Liver (tissue), 9 donors: Measurements from ENCODE around the gene PCDHGA7. TPM values are rescaled to one million over a fixed set of nuclear protein-coding genes. Genes with fewer than 3 reads are reported as not detected.

ENCODE experiments used
- DNase-seq: peaks from one replicate; pipeline ENCODE4 v3.0.0-alpha.2; 2017; ENCODE audit warnings: low spot score
- H3K27ac ChIP-seq, 2 donors: one replicate each; pipeline ENCODE4 v1.7.0; 2013; ENCODE audit warnings: inconsistent platforms in 2 of 2, low read length in 2 of 2, control low read depth in 1 of 2, low read depth in 1 of 2, mild to moderate bottlenecking in 1 of 2
- H3K27me3 ChIP-seq, 4 donors: one replicate each; pipeline versions ENCODE4 v1.6.1 to v1.7.0; 2013; ENCODE audit warnings: low read length in 3 of 4, inconsistent platforms in 1 of 4, mild to moderate bottlenecking in 1 of 4, moderate library complexity in 1 of 4; ENCODE audit not compliant: control insufficient read depth in 4 of 4, insufficient read depth in 4 of 4
- H3K36me3 ChIP-seq, 4 donors: one replicate each; pipeline versions ENCODE4 v1.6.1 to v1.7.0; 2013; ENCODE audit warnings: low read length in 3 of 4, mild to moderate bottlenecking in 3 of 4, low read depth in 1 of 4, moderate library complexity in 1 of 4; ENCODE audit not compliant: control insufficient read depth in 4 of 4, insufficient read depth in 3 of 4
- H3K4me1 ChIP-seq, 4 donors: one replicate each; pipeline versions ENCODE4 v1.6.1 to v1.7.0; 2013; ENCODE audit warnings: low read length in 3 of 4, mild to moderate bottlenecking in 3 of 4, moderate library complexity in 1 of 4; ENCODE audit not compliant: control insufficient read depth in 4 of 4, insufficient read depth in 4 of 4
- H3K4me3 ChIP-seq, 3 donors: one replicate each; pipeline versions ENCODE4 v1.6.1 to v1.7.0; 2013; ENCODE audit warnings: low read length in 3 of 3, control low read depth in 1 of 3, low read depth in 1 of 3, mild to moderate bottlenecking in 1 of 3
- H3K9ac ChIP-seq, 2 donors: one replicate each; pipeline ENCODE4 v1.7.0; 2013; ENCODE audit warnings: low read length in 2 of 2, mild to moderate bottlenecking in 2 of 2, moderate library complexity in 2 of 2, control low read depth in 1 of 2, low read depth in 1 of 2
- H3K9me3 ChIP-seq, 4 donors: one replicate each; pipeline versions ENCODE4 v1.6.1 to v1.7.0; 2013; ENCODE audit warnings: low read length in 3 of 4; ENCODE audit not compliant: control insufficient read depth in 4 of 4
- ATF3 ChIP-seq: IDR thresholded peaks from 2 replicates; pipeline ENCODE4 v1.6.1; 2016; ENCODE audit warnings: antibody characterized with exemption
- CTCF ChIP-seq: fragments of 150-350 bp; IDR thresholded peaks from 2 replicates; pipeline ENCODE4 v1.5.1; 2017; ENCODE audit warnings: improper control_type of control experiment, low read depth, low read length; ENCODE audit not compliant: missing input control
- EGR1 ChIP-seq, 2 donors: IDR thresholded peaks; 2 replicates each; pipeline ENCODE4 v1.6.1; 2016 to 2018; ENCODE audit warnings: antibody characterized with exemption in 2 of 2, low read depth in 2 of 2
- FOXA1 ChIP-seq: IDR thresholded peaks from 2 replicates; pipeline ENCODE4 v1.6.1; 2016; ENCODE audit warnings: antibody characterized with exemption
- FOXA2 ChIP-seq: IDR thresholded peaks from 2 replicates; pipeline ENCODE4 v1.6.1; 2016; ENCODE audit warnings: antibody characterized with exemption
- GABPA ChIP-seq, 2 donors: IDR thresholded peaks in 1 of 2; conservative IDR thresholded peaks in 1 of 2; 2 replicates each; pipeline ENCODE4 v1.6.1; 2016; ENCODE audit warnings: antibody characterized with exemption in 2 of 2, mild to moderate bottlenecking in 1 of 2, moderate library complexity in 1 of 2
- HNF4A ChIP-seq, 2 donors: conservative IDR thresholded peaks; 2 replicates each; pipeline ENCODE4 v1.6.1; 2016; ENCODE audit warnings: antibody characterized with exemption in 2 of 2, mild to moderate bottlenecking in 2 of 2
- HNF4G ChIP-seq: IDR thresholded peaks from 2 replicates; pipeline ENCODE4 v1.6.1; 2016; ENCODE audit warnings: antibody characterized with exemption
- MAX ChIP-seq: IDR thresholded peaks from 2 replicates; pipeline ENCODE4 v1.6.1; 2016; ENCODE audit warnings: antibody characterized with exemption
- NR2F2 ChIP-seq: IDR thresholded peaks from 2 replicates; pipeline ENCODE4 v1.6.1; 2016; ENCODE audit warnings: antibody characterized with exemption
- RAD21 ChIP-seq, 2 donors: IDR thresholded peaks; 2 replicates each; pipeline ENCODE4 v1.6.1; 2016; ENCODE audit warnings: antibody characterized with exemption in 2 of 2, mild to moderate bottlenecking in 2 of 2
- REST ChIP-seq: IDR thresholded peaks from 2 replicates; pipeline ENCODE4 v1.6.1; 2016; ENCODE audit warnings: antibody characterized with exemption, mild to moderate bottlenecking
- RXRA ChIP-seq, 2 donors: IDR thresholded peaks; 2 replicates each; pipeline ENCODE4 v1.6.1; 2017 to 2018; ENCODE audit warnings: antibody characterized with exemption in 2 of 2, mild to moderate bottlenecking in 1 of 2
- YY1 ChIP-seq: IDR thresholded peaks from 2 replicates; pipeline ENCODE4 v1.6.1; 2016; ENCODE audit warnings: antibody characterized with exemption, mild to moderate bottlenecking
- ZBTB33 ChIP-seq: IDR thresholded peaks from 2 replicates; pipeline ENCODE4 v1.6.1; 2016; ENCODE audit warnings: antibody characterized with exemption
- WGBS: extraction: QIAGEN DNeasy Blood & Tissue Kit; methylation state at CpG from one replicate; pipeline ENCODE4 v1.1.7; 2013; 5-methylcytosine and 5-hydroxymethylcytosine counted together
- polyA plus RNA-seq, 2 donors: library from polyadenylated mRNA; stranded (reverse) in 1 of 2; unstranded in 1 of 2; fragments of 200-250 nt in 1 of 2; fragments of >200 nt in 1 of 2; fragmentation: Nextera tagmentation in 1 of 2; extraction: Ambion mirVana in 1 of 2; gene quantifications; one replicate each; pipeline versions ENCODE4 v1.2.1 to v1.2.3, GENCODE V29; 2013 to 2015
- total RNA-seq, 2 donors: library from RNA; depleted of rRNA; stranded (reverse); fragments of >200 nt; gene quantifications; one replicate each; pipeline ENCODE4 v1.2.3, GENCODE V29; 2014
- donor health status: healthy.
- donor health status: healthy.
- donor health status: healthy.
- donor health status: healthy.
- donor health status: healthy.

PCDHGA7 gene
- total and polyA plus RNA-seq, 4 donors: 0.19 to 0.67 (median 0.21) TPM

GRCh38 chr5:141371572-141372475, 10.7 kb upstream of the PCDHGA7 start:
- Histone ChIP-seq H3K4me1 (no peaks in the 10 kb centered on the region), H3K36me3 (no peaks in the 10 kb centered on the region), H3K27ac (no peak overlapping the region), H3K4me3 (peak overlapping the region in 2 of 3 donors; percentile 44 to 50), H3K9ac (no peak overlapping the region), H3K9me3 (peaks cover 35 to 73% (median 53%) of the 10 kb centered on the region in 4 donors), H3K27me3 (peaks cover 0 to 5% (median 0%) of the 10 kb centered on the region in 4 donors)
- no peak for DNase-seq
- TF ChIP-seq RXRA (IDR thresholded peaks at IDR 0.05) (no peak), FOXA1 (no peak), YY1 (no peak), MAX (no peak), RAD21 (IDR thresholded peaks at IDR 0.05) (no peak), NR2F2 (no peak), REST (no peak), FOXA2 (no peak), GABPA (IDR thresholded peaks at IDR 0.05 in 1 of 2, conservative IDR thresholded peaks at IDR 0.05 in 1 of 2) (no peak), ZBTB33 (no peak), HNF4G (no peak), CTCF (no peak), EGR1 (IDR thresholded peaks at IDR 0.05; ENCODE audit: low read depth in 2 of 2) (no peak), ATF3 (no peak), HNF4A (conservative IDR thresholded peaks at IDR 0.05) (no peak)
- 30% methylated on average over 69 of the region's 69 CpGs for WGBS
